Jurkat, Clone E6-1 (cell line): ENCODE results near the gene MSRB1.
"Not testable (repeated sequence)": the region's sequence is repeated elsewhere in the genome, so short reads cannot be mapped to it uniquely, and the experiment has no call there.

Experiments
- DNase-seq: peaks from one replicate; pipeline ENCODE4 v3.0.0-alpha.2; 2011; ENCODE audit warnings: low read depth, low spot score
- H3K4me3 ChIP-seq: 2 replicates; pipeline ENCODE4 v1.5.1; 2011; ENCODE audit warnings: mild to moderate bottlenecking, low read length, control low read depth, moderate library complexity

Gene MSRB1

GRCh38 chr16:1945559-1946391 lies 2.8 kb upstream of the MSRB1 start:
- no peak overlapping the region for H3K4me3 ChIP-seq
- no peak for DNase-seq

DNA sequence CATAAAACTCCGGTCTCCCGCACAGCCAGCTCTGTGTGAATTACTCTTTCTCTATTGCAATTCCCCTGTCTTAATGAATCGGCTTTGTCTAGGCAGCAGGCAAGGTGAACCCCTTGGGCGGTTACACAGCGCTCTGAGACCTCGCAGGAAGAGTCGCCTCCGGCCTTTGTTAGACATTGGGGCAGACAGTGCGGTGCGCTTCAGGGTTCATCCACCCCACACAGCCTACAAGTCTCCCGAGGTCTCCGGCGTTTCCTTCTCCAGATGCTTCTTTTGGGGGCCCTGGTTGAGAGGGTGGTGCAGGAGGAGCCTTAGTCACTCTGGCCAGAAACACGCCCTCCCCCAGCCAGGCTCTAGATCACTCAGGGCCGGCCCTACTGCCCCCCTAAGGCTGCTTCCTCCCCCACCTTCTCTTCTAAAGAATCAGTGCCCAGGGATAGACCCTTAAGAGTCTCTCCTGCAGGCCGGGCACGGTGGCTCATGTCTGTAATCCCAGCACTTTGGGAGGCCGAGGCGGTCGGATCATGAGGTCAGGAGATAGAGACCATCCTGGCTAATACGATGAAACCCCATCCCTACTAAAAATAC lies 1.7 kb upstream of the MSRB1 start:
- DNase-seq = no peak

GRCh38 chr16:1942047-1942809 lies 771 bp downstream of the MSRB1 start:
- peak overlapping the region; percentile 58 for H3K4me3 ChIP-seq
- DNase-seq = no peak

More for the DNA sequence above, 1.7 kb upstream of the MSRB1 start:
- H3K4me3 ChIP-seq = no peak overlapping the region

DNA sequence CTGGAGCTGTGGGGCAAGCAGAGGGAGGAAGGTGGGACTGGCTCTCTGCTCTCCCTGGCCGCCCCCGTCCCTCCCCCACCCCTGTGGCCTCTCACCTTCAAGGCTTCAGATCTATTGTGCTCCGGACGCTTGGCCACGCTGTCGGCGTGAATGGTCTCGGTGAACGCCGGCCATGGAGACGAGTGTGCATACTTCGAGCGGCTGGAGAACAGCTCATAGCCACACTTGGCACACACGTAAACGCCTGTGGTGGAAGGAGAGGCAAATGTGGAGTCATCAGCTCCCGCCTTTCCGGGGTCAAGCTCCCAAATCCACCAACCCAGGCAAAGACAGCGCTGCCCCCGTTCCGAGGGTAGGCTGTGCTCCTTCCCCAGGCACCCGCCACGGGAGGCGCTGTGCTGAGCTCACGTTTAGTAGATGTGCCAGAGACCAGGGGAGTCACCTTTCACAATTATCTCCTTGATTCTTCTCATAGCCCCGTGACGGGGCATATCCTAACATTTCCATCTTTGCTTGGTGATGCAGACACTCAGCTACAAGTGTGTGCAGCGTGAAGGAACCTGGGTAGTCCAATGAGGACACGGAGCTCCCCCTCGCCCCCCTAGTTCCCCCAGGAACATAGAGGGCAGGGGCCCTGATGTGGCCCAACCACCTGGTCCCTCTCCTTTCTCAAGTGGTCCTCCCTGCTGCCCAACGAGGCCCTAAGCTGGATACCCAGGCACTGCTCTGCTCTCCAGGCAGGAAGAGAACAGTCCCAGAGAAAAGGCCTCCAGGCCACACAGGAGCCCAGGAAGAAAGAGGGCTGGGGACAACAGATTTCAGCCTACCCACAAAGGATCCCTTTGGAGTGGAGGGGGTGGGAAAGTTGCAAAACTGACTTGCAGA lies 1.6 kb downstream of the MSRB1 start:
- DNase-seq = no peak
- H3K4me3 ChIP-seq = no peak overlapping the region

GRCh38 chr16:1940273-1941161 lies 2.5 kb downstream of the MSRB1 start:
- DNase-seq = no peak
- no peak overlapping the region for H3K4me3 ChIP-seq

DNA sequence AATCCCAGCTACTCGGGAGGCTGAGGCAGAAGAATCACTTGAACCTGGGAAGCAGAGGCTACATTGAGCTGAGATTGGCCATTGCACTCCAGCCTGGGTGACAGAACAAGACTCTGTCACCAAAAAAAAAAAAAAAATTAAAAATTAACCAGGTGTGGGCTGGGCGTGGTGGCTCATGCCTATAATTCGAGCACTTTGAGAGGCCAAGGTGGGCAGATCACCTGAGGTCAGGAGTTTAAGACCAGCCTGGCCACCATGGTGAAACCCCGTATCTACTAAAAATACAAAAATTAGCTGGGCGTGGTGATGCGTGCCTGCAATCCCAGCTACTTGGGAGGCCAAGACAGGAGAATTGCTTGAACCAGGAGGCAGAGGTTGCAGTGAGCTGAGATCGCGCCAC lies 3.2 kb downstream of the MSRB1 start:
- not testable (repeated sequence) for H3K4me3 ChIP-seq, DNase-seq

DNA sequence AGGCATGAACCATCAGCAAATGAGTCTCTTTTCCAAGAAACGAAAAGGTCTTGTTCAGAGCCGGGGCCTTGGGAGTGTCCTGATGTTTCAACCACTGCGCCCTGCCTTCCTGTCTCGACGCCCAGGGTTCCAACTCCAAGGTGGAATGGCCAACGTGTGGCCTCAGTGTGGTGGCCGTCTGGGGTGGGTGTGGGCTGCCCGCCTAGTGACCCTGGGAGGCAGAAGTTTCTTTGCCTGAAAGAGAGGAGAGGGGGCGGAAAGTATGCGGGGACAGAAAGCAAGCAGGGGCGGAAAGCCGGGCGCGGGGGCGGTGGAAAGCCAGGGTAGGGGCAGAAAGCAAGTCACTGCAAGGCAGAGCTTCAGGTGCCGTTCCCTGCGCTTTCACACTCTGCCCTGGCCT lies 4.1 kb downstream of the MSRB1 start:
- no peak for DNase-seq
- H3K4me3 ChIP-seq = no peak overlapping the region

DNA sequence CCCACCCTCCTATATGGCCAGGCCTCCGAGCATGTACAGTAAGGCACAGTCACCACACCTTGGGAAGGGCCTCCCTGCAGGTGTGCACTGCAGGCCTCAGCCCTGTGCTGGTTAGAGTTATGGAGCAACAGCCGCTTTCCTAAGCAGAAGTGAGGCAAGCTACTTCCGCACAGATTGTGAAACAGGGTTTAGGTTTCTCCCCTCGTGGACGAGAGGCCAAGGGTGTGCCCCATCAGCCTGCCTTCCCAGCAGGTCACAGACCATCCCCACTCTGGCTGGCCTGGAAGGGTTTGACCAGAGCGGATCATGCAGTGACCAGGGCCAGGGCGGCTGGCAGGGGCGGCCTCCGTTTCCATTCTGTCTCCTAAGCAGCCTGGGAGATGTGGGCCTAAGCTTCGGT lies 4.7 kb downstream of the MSRB1 start:
- H3K4me3 ChIP-seq = no peak overlapping the region
- no peak for DNase-seq

GRCh38 chr16:1936945-1937479 lies 6.0 kb downstream of the MSRB1 start:
- no peak for DNase-seq
- H3K4me3 ChIP-seq = no peak overlapping the region

DNA sequence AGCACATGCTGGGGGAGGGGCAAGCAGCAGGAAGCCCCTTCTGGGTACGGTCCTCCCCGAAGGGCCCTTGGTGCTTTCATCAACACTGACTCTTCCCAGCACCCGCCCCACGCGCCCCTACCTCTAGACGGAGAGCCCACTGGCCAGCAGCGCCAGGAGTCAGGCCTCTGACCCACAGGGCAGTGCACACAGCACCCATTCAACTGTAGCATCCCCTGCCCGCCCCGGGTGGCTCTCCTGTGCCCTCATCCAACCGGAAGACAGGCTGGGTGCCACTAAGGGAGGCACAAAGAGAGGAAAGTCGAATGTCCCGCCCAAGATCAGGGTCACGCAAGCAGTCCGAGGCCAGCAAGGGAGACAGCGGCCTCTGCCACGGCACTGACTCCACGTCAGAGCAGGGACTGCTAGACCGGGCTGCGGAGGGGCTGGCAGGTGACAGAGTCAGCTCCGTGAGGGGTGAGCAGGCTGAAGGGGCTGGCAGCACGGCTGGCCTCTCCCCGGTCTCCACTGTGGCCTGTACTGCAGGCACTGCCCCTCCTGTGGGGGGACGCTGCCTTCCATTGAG lies 9.8 kb downstream of the MSRB1 start:
- H3K4me3 ChIP-seq = no peak overlapping the region
- DNase-seq = no peak

DNA sequence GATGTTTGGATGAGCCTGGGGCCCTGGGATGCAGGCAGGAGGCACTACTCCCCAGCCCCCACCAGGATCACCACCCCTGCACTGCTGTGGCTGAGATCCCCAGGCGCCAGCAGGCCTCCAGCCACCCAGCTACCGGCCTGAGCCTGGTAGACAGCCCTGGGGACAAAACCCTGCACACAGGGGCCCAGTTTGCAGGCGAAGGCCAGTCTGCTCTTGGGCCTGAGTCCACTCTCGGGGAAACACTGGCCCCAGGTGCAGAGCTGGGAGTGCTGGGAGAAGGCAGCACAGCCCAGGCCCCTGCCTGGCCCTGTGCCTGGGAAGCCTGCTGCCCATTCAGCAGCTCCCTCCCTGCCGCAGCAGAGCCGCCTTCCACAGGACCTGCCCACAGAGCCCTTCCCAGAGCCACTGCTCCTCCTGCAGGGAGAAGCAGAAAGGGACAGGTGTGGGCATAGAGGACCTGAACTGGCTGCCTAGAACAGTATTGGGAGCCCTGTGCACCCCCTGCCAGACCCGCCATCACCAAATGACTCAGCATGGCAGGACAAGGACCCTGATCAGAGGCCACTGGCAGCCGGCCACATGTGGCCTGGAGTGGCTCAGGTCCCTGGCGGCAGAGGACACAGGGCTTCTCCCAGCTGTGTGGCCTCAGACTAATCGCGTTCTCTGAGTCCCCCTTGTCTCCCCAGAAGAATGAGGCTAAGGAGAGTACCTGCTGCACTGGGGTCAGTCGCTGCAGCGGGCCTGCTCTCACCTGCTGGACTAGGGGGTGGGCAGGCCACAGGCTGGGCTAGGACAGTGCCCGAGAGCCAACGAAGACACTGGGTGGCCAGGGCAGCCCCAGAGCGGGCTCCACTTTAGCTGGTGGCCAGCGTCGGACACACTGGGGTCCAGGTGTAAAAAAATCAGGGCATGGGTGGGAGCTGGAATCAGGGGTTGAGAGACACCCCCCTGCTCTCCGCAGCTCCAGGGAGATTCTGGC lies 10.7 kb downstream of the MSRB1 start:
- H3K4me3 ChIP-seq = no peak overlapping the region
- no peak for DNase-seq

GRCh38 chr16:1930338-1930720 lies 12.7 kb downstream of the MSRB1 start:
- no peak overlapping the region for H3K4me3 ChIP-seq
- no peak for DNase-seq

- H3K4me3 ChIP-seq = peak overlapping the region; percentile 55
- DNase-seq = peak; percentile 55
Observed at GRCh38 chr16:1929578-1930337, 13.2 kb downstream of the MSRB1 start.

DNA sequence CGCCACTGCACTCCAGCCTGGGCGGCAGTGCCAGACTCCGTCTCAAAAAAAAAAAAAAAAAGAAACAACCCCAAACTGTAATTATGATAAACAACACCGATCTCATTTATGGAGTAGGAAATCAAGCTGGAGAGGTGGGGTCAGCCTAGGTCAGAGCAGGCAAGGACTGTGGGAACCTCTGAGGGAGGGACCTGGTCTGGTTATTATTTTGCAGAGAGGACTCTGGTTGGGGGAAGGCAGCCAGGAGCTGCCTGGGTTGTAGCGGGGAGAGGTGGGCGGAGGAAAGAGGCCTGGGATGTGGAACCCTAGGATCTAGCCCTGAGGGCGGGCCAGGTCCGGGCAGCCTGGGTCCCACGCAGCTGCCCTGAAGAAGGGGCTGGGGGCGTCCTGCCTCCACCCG lies 13.9 kb downstream of the MSRB1 start:
- peak overlapping the region; percentile 55 for H3K4me3 ChIP-seq
- DNase-seq = no peak

- DNase-seq = no peak
- no peak overlapping the region for H3K4me3 ChIP-seq
Observed at GRCh38 chr16:1926271-1926670, 16.7 kb downstream of the MSRB1 start.

GRCh38 chr16:1924095-1924494 lies 18.9 kb downstream of the MSRB1 start:
- no peak overlapping the region for H3K4me3 ChIP-seq
- no peak for DNase-seq
